ENCODE data around the gene CNTN3. TPM values are rescaled to one million over a fixed set of nuclear protein-coding genes. Genes with fewer than 3 reads are reported as not detected.
A peak's percentile ranks its signal among the peaks of the same experiment; 100 is the strongest.

The CNTN3 gene
- 1 to 10 TPM; 1.2 to 4.1 (median 2.7) TPM for total RNA-seq
- 1 to 10 TPM in 1 of 3 donors, under 1 TPM in 2; 0.60 to 1.5 (median 0.69) TPM for polyA plus RNA-seq

DNA sequence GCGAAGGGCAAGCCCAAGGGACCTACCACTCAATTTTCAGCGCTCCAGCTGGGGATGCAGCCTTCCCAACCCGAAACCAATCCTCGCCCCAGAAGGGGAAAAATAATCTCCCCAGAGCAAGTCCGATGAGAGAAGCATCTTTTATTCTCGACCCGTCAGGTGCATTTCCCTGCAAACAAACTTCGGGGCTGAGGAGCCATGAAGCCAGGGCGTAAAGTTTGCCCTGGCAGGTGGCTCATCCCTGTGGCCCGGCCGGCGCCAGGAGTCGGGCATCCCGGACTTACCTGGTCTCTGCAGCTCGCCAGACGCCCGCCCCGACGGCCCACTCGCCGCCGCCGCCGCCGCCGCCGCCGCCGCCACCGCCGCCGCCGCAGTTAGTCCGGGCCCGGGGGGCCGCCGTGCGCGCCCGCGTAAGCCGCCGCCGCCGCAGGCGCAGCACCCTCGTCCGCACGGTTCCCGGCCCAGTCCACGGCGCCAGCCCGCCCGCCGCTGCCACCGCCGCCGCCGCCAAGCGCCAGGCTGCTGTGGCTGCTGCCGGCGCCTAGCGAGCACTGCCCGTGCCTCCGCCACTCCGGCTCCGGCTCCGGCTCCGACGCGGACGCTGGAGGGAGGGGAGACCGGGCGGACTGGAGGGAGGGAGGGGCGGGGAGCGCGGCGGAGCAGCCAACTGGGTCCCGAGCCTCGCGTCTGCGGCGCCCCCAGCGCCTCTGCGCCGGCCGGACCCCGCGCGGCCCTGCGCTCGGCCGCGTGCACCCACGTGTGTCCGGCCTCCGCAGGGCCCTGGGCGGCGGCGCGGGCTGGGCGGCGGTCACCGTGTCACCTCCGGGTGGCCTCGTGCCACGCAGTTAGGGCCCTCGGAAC, at the start of gene CNTN3:
Gene CNTN3 (minus strand): TSS at position 553 of the 861 bp plus-strand sequence. CDS start 93,547 bp downstream, outside the sequence.
- TF ChIP-seq, protein P1, sequence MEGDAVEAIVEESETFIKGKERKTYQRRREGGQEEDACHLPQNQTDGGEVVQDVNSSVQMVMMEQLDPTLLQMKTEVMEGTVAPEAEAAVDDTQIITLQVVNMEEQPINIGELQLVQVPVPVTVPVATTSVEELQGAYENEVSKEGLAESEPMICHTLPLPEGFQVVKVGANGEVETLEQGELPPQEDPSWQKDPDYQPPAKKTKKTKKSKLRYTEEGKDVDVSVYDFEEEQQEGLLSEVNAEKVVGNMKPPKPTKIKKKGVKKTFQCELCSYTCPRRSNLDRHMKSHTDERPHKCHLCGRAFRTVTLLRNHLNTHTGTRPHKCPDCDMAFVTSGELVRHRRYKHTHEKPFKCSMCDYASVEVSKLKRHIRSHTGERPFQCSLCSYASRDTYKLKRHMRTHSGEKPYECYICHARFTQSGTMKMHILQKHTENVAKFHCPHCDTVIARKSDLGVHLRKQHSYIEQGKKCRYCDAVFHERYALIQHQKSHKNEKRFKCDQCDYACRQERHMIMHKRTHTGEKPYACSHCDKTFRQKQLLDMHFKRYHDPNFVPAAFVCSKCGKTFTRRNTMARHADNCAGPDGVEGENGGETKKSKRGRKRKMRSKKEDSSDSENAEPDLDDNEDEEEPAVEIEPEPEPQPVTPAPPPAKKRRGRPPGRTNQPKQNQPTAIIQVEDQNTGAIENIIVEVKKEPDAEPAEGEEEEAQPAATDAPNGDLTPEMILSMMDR (IDR thresholded peaks at IDR 0.05): no peak
- no peak for TF ChIP-seq EP300 (IDR thresholded peaks at IDR 0.05)
- no peak for TF ChIP-seq POLR2AphosphoS5 (IDR thresholded peaks at IDR 0.05)
- TF ChIP-seq POLR2A (IDR thresholded peaks at IDR 0.05): no peak
- intact Hi-C loops (cut with DNase I): no loop called here
- no peak within 1 kb of the TSS for H3K27ac ChIP-seq
- no peaks in the 10 kb centered on the region for H3K36me3 ChIP-seq
- peaks cover 0 to 21% (median 5%) of the 10 kb centered on the region in 3 donors for H3K27me3 ChIP-seq
- 2 to 5% methylated on average over 108 of the region's 108 CpGs for WGBS, 2 donors
- peaks cover 0 to 19% (median 5%) of the 10 kb centered on the region in 4 donors for H3K4me1 ChIP-seq
- peak within 1 kb of the TSS; percentile 24 to 45 (median 39) for H3K4me3 ChIP-seq
- H3K9me3 ChIP-seq: no peaks in the 10 kb centered on the region
- peak; percentile 59 for DNase-seq

DNA sequence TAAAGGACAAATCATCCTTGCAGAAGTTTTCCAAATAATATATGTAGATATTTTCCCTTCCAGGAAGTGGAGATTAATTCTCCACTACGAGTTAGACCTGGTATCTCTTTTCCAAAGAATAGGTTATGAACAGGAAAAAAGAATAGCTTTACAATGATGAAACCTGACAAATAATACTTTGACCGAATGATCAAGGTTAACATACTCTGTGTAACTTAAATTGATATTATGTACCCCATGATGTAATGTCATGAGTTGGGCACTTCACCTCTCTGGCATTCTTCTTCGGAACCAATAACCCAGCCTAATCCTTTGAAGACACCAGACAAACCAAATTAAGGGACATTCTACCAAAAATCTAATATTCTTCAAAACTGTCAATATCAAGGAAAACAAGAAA, 48.7 kb upstream of the CNTN3 start:
- intact Hi-C loops (cut with DNase I): no loop called here
- no peaks in the 10 kb centered on the region for H3K4me1 ChIP-seq
- no peak for DNase-seq
- no peak overlapping the region for H3K27ac ChIP-seq
- no peak overlapping the region for H3K4me3 ChIP-seq
- H3K9me3 ChIP-seq: peaks cover 0 to 8% (median 1%) of the 10 kb centered on the region in 4 donors
- no peak for TF ChIP-seq POLR2A (IDR thresholded peaks at IDR 0.05)
- TF ChIP-seq, protein P1 (IDR thresholded peaks at IDR 0.05): no peak
- TF ChIP-seq EP300 (IDR thresholded peaks at IDR 0.05): no peak
- no peak for TF ChIP-seq POLR2AphosphoS5 (IDR thresholded peaks at IDR 0.05)
- H3K27me3 ChIP-seq: no peaks in the 10 kb centered on the region
- no peaks in the 10 kb centered on the region for H3K36me3 ChIP-seq
- WGBS, 2 donors: 82 to 87% methylated on average over 3 of the region's 3 CpGs

DNA sequence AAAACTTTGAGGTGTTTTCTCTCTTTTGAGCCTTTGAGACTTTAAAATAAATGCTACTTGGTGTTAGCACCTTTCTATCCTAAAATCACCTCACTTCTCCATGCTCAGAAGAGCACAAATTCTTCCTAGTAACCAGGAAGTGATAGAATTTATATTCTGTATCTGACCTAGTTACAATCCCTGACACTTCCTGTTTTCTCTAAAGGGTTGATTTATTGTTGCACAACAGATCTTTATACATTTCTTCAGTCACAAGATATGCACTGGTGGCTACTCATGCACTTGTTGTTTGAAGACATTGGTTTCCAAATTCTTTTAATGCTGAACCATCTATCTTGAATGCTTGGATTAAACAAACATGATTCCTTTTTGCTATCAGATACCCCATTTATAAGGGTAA, 47.2 kb upstream of the CNTN3 start:
- intact Hi-C loops (cut with DNase I): no loop called here
- DNase-seq: no peak
- H3K4me1 ChIP-seq: no peaks in the 10 kb centered on the region

DNA sequence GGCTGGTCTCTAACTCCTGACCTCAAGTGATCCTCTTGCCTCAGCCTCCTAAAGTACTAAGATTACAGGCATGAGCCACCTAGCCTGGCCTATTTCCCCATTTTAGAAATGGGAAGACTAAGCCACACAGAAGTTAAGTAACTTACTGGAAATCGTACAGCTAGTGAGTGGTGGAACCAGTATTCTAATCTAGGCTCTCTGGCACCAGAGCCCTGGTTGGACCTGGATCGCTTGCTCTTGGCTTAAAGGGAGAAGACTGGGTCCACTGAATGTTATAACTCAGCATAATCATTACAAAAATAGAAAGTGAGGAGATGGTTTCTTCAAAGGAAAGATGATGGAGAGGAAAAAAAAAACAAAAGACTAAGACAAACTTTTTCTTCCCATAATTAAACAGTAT, 37.4 kb upstream of the CNTN3 start:
- DNase-seq: no peak
- H3K4me1 ChIP-seq: no peaks in the 10 kb centered on the region
- no peaks in the 10 kb centered on the region for H3K27me3 ChIP-seq
- intact Hi-C loops (cut with DNase I): no loop called here
- no peaks in the 10 kb centered on the region for H3K36me3 ChIP-seq
- no peaks in the 10 kb centered on the region for H3K9me3 ChIP-seq
- no peak overlapping the region for H3K27ac ChIP-seq
- H3K4me3 ChIP-seq: no peak overlapping the region
- 84 to 87% methylated on average over 2 of the region's 2 CpGs for WGBS, 2 donors
- no peak for TF ChIP-seq POLR2A (IDR thresholded peaks at IDR 0.05)
- no peak for TF ChIP-seq EP300 (IDR thresholded peaks at IDR 0.05)
- TF ChIP-seq, protein P1 (IDR thresholded peaks at IDR 0.05): no peak
- no peak for TF ChIP-seq POLR2AphosphoS5 (IDR thresholded peaks at IDR 0.05)

More for the DNA sequence above, 47.2 kb upstream of the CNTN3 start:
- H3K36me3 ChIP-seq: no peaks in the 10 kb centered on the region
- no peak overlapping the region for H3K27ac ChIP-seq
- H3K27me3 ChIP-seq: no peaks in the 10 kb centered on the region
- no peak overlapping the region for H3K4me3 ChIP-seq
- no peak for TF ChIP-seq POLR2AphosphoS5 (IDR thresholded peaks at IDR 0.05)
- TF ChIP-seq, protein P1 (IDR thresholded peaks at IDR 0.05): no peak
- TF ChIP-seq EP300 (IDR thresholded peaks at IDR 0.05): no peak
- TF ChIP-seq POLR2A (IDR thresholded peaks at IDR 0.05): no peak
- H3K9me3 ChIP-seq: no peaks in the 10 kb centered on the region
